K562 (cell line): Measurements from ENCODE around the gene DENND6B. TPM values are rescaled to one million over a fixed set of nuclear protein-coding genes. Genes with fewer than 3 reads are reported as not detected.

Experiments used
- ATAC-seq: fragments of 200-7000 bp; cut with Tn5 transposase; 3 replicates; pipeline ENCODE4 v1.9.1; 2020; ENCODE audit warnings: moderate library complexity
- BruUV-seq: library from RNA; stranded (reverse); fragments of 400-500 nt; replicated peaks from 2 replicates; lab custom pipeline; 2021; lab: Mats Ljungman, UMichigan
- CTCF ChIA-PET: fragments of 300-600 bp; formaldehyde crosslinking; extraction: SDS; loops from one replicate; lab custom pipeline; 2021; ENCODE audit warnings: low intra/inter-chr PET ratio; lab: Yijun Ruan, JAX
- POLR2A ChIA-PET: fragments of 300-600, 350-650 bp; sonication (Branson Sonifier 250); formaldehyde crosslinking; extraction: SDS; loops from one replicate; lab custom pipeline; 2021; ENCODE audit warnings: antibody characterized with exemption, inconsistent platforms; lab: Yijun Ruan, JAX
- DNase-seq, 4 experiments: peaks; one replicate each; pipeline versions ENCODE4 v3.0.0 to v3.0.0-alpha.2; 2011 to 2018; ENCODE audit warnings: low spot score in 3 of 4, mixed read lengths in 3 of 4; ENCODE audit errors: extremely low read depth in 1 of 4
- FAIRE-seq: peaks from 2 replicates; lab custom pipeline; 2011; peaks lifted over from hg19 to GRCh38; lab: Jason Lieb, UNC
- H2AFZ ChIP-seq: 2 replicates; pipeline ENCODE4 v1.6.0; 2011; ENCODE audit warnings: low read depth, low read length, control low read depth, inconsistent platforms
- H3K27ac ChIP-seq: fragments of 200-600 bp; 3 replicates; pipeline ENCODE4 v1.8.0; 2011; ENCODE audit warnings: low read depth, mild to moderate bottlenecking, control low read depth, inconsistent platforms, low read length, moderate library complexity, mixed read lengths; ENCODE audit errors: extremely low read depth
- H3K27me3 ChIP-seq, 2 experiments: fragments of 300-600 bp in 1 of 2; 2 replicates in 1 of 2; 3 replicates in 1 of 2; pipeline versions ENCODE4 v1.6.0 to v1.8.0; 2011; ENCODE audit warnings: inconsistent platforms in 2 of 2, low read length in 2 of 2, mild to moderate bottlenecking in 1 of 2, mixed read lengths in 1 of 2, moderate library complexity in 1 of 2; ENCODE audit not compliant: control insufficient read depth in 2 of 2, insufficient read depth in 2 of 2
- H3K36me3 ChIP-seq: fragments of 300-600 bp; 3 replicates; pipeline ENCODE4 v1.8.0; 2011; ENCODE audit warnings: mild to moderate bottlenecking, low read length, inconsistent platforms; ENCODE audit not compliant: control insufficient read depth, insufficient read depth
- H3K4me1 ChIP-seq, 2 experiments: fragments of 200-600 bp in 1 of 2; replicated peaks in 1 of 2; 2 replicates in 1 of 2; 3 replicates in 1 of 2; pipeline versions ENCODE4 v1.5.1 to v1.8.0; 2011; ENCODE audit warnings: inconsistent platforms in 2 of 2, low read length in 2 of 2, mild to moderate bottlenecking in 1 of 2, mixed read lengths in 1 of 2, moderate library complexity in 1 of 2; ENCODE audit not compliant: control insufficient read depth in 2 of 2, insufficient read depth in 2 of 2
- H3K4me2 ChIP-seq: 2 replicates; pipeline ENCODE4 v1.6.1; 2011; ENCODE audit warnings: low read length, control low read depth, inconsistent platforms, mixed read lengths; ENCODE audit not compliant: insufficient read depth
- H3K4me3 ChIP-seq: fragments of 200-600 bp; sonication (generic), shearing (Covaris generic); 2 replicates; pipeline ENCODE4 v1.5.1; 2016; ENCODE audit warnings: control low read depth, inconsistent platforms
- H3K79me2 ChIP-seq: fragments of 200-600 bp; 3 replicates; pipeline ENCODE4 v1.8.0; 2011; ENCODE audit warnings: low read length, inconsistent platforms; ENCODE audit not compliant: control insufficient read depth, insufficient read depth
- H3K9ac ChIP-seq, 2 experiments: 2 replicates each; pipeline versions ENCODE4 v1.6.0 to v1.6.1; 2011; ENCODE audit warnings: low read depth in 2 of 2, low read length in 2 of 2, control low read depth in 1 of 2, inconsistent platforms in 1 of 2, mild to moderate bottlenecking in 1 of 2, mixed read lengths in 1 of 2; ENCODE audit not compliant: insufficient read depth in 1 of 2
- H3K9me1 ChIP-seq: one replicate; pipeline ENCODE4 v1.6.0; 2011; ENCODE audit warnings: inconsistent platforms, mild to moderate bottlenecking, low read length, moderate library complexity; ENCODE audit not compliant: control insufficient read depth, insufficient read depth
- H3K9me3 ChIP-seq: replicated peaks from 2 replicates; pipeline ENCODE4 v1.5.1; 2011; ENCODE audit warnings: low read depth, low read length, inconsistent platforms; ENCODE audit not compliant: control insufficient read depth, insufficient read depth
- H4K20me1 ChIP-seq: replicated peaks from 2 replicates; pipeline ENCODE4 v1.6.1; 2011; ENCODE audit warnings: low read length, inconsistent platforms, mixed read lengths; ENCODE audit not compliant: control insufficient read depth, insufficient read depth
- BRF1 ChIP-seq: IDR thresholded peaks from 3 replicates; pipeline ENCODE4 v1.6.1; 2011; ENCODE audit warnings: borderline replicate concordance, mild to moderate bottlenecking; ENCODE audit not compliant: insufficient read length; ENCODE audit errors: extremely low read depth
- DACH1 ChIP-seq: fragments of 450-650 bp; IDR thresholded peaks from 2 replicates; pipeline ENCODE4 v1.6.1; 2018; ENCODE audit not compliant: partially characterized antibody
- E4F1 ChIP-seq: fragments of 250-450 bp; sonication (Bioruptor Pico); IDR thresholded peaks from 2 replicates; pipeline ENCODE4 v1.5.0; 2021; ENCODE audit warnings: mild to moderate bottlenecking, borderline replicate concordance
- HMGXB4 ChIP-seq: sonication (generic); formaldehyde crosslinking; IDR thresholded peaks from 2 replicates; pipeline ENCODE4 v1.8.1; 2023; ENCODE audit warnings: mild to moderate bottlenecking, missing genetic modification reagents
- ID3 ChIP-seq, 2 experiments: fragments of 250-450 bp in 1 of 2; fragments of 450-650 bp in 1 of 2; sonication (Bioruptor Pico) in 1 of 2; IDR thresholded peaks; 2 replicates each; pipeline versions ENCODE4 v1.6.1 to v1.8.0; 2016 to 2021; ENCODE audit warnings: mild to moderate bottlenecking in 2 of 2, moderate library complexity in 2 of 2, missing compliant biosample characterization in 1 of 2, missing genetic modification characterization in 1 of 2
- KDM5B ChIP-seq: fragments of 200-600 bp; sonication (generic); IDR thresholded peaks from 2 replicates; pipeline ENCODE4 v1.6.1; 2012; ENCODE audit warnings: low read depth, mild to moderate bottlenecking, moderate library complexity, low read length, control low read depth, inconsistent platforms; ENCODE audit not compliant: insufficient replicate concordance
- NCOA4 ChIP-seq: fragments of 450-650 bp; IDR thresholded peaks from 2 replicates; pipeline ENCODE4 v1.6.1; 2018; ENCODE audit warnings: mild to moderate bottlenecking; ENCODE audit not compliant: partially characterized antibody
- SIN3A ChIP-seq, 2 experiments: fragments of 150-350 bp in 1 of 2; IDR thresholded peaks; 2 replicates each; pipeline ENCODE4 v1.6.1; 2011 to 2016; ENCODE audit warnings: borderline replicate concordance in 2 of 2, low read depth in 2 of 2, low read length in 2 of 2, mild to moderate bottlenecking in 2 of 2, moderate library complexity in 2 of 2; ENCODE audit not compliant: control insufficient read depth in 1 of 2
- SIX5 ChIP-seq, 2 experiments: IDR thresholded peaks; 2 replicates each; pipeline ENCODE4 v1.6.1; 2011; ENCODE audit warnings: low read length in 2 of 2, borderline replicate concordance in 1 of 2, low read depth in 1 of 2, mild to moderate bottlenecking in 1 of 2, moderate library complexity in 1 of 2; ENCODE audit not compliant: insufficient read depth in 1 of 2
- U2AF1 ChIP-seq: fragments of 200-400 bp; formaldehyde crosslinking; optimal IDR thresholded peaks from 2 replicates; pipeline ENCODE3; 2017; ENCODE audit warnings: mild to moderate bottlenecking, low read depth, low read length, moderate library complexity
- ZBTB5 ChIP-seq: fragments of 450-650 bp; IDR thresholded peaks from 2 replicates; pipeline ENCODE4 v1.6.1; 2017; ENCODE audit warnings: antibody characterized with exemption
- WGBS: fragments of 100-300 bp; shearing (Covaris generic); methylation state at CpG from one replicate; pipeline ENCODE4 v1.1.6; 2016; ENCODE audit warnings: low coverage, mixed read lengths; ENCODE audit not compliant: insufficient coverage; ENCODE audit errors: missing lambda C conversion rate; 5-methylcytosine and 5-hydroxymethylcytosine counted together
- in situ Hi-C: fragments of 300-500 bp; cut with MboI; formaldehyde crosslinking; loops from 4 replicates; pipeline ENCODE4 v1.15.0; 2018; ENCODE audit warnings: inconsistent platforms, mixed read lengths
- intact Hi-C: fragments of 100-400 bp; cut with micrococcal nuclease; formaldehyde crosslinking; loops from 2 replicates; pipeline ENCODE4 v1.14.2; 2022
- polyA plus RNA-seq, 8 experiments: library from polyadenylated mRNA; depleted of rRNA in 4 of 8; stranded (reverse) in 5 of 8; unstranded in 3 of 8; fragments of >200 nt; fragmentation: Nextera tagmentation in 2 of 8; fragmentation: Illumina TruSeq in 1 of 8; extraction: Ambion mirVana in 2 of 8; extraction: Trizol in 1 of 8; gene quantifications; 2 replicates each; pipeline versions ENCODE4 v1.2.1 to v1.2.3, GENCODE V29; 2011 to 2014; ENCODE audit warnings: inconsistent platforms in 1 of 8, missing spikeins in 1 of 8
- total RNA-seq, 7 experiments: library from RNA; depleted of rRNA in 6 of 7; stranded (reverse); fragments of >200 nt in 6 of 7; fragmentation: Illumina TruSeq in 2 of 7; extraction: Trizol in 2 of 7; gene quantifications; 2 replicates each; pipeline versions ENCODE4 v1.2.1 to v1.2.3, GENCODE V29; 2011 to 2021; ENCODE audit warnings: low replicate concordance in 1 of 7

The DENND6B gene
- total and polyA plus RNA-seq, 9 of the 15 experiments (the other 6 are each of a cell fraction or from before 2014, with no cell fraction given) = 0.07 to 3.7 (median 1.5) TPM

GRCh38 chr22:50326225-50326955, 422 bp downstream of the DENND6B start:
- intact Hi-C loops = loop anchor here (5.0 kb wide), 1 partner anchor 54 kb away; the partner anchor contains the start of gene MAPK11
- no peaks in the 10 kb centered on the region for H3K27me3 ChIP-seq
- H3K79me2 ChIP-seq = peaks cover 18% of the 10 kb centered on the region
- ATAC-seq (no peak; the same call in 1 of the 3 replicates), DNase-seq (no peak), FAIRE-seq (no peak)
- no peaks in the 10 kb centered on the region for H3K36me3 ChIP-seq
- H3K9me1 ChIP-seq = no peaks in the 10 kb centered on the region
- no TSS peak for BruUV-seq
- H3K4me3 ChIP-seq = peak overlapping the region; percentile 60
- H4K20me1 ChIP-seq = no peaks in the 10 kb centered on the region
- H3K4me1 ChIP-seq = peaks cover 2 to 28% of the 10 kb centered on the region in 2 experiments; a peak in 4 of 5 replicates
- H3K4me2 ChIP-seq = peak overlapping the region; percentile 66
- POLR2A ChIA-PET = interaction anchor here (0.7 kb wide), 1 partner anchor 55 kb away, joined by 3 read pairs; no protein-coding TSS in a partner anchor
- CTCF ChIA-PET = interaction anchor here (0.8 to 1.0 kb wide), 2 partner anchors 16 to 50 kb away, joined by 3 to 4 read pairs; partner anchors contain the start of gene PPP6R2
- in situ Hi-C loops = loop anchor here (5.0 kb wide), 1 partner anchor 54 kb away; the partner anchor contains the start of gene MAPK11
- WGBS = 26% methylated on average over 22 of the region's 56 CpGs
- no peak overlapping the region; the same call in 1 of the 3 replicates for H3K27ac ChIP-seq
- peak overlapping the region; percentile 80 for H2AFZ ChIP-seq
- peak overlapping the region; percentile 46 to 98; a peak in 3 of 4 replicates for H3K9ac ChIP-seq
- no peaks in the 10 kb centered on the region for H3K9me3 ChIP-seq
- no peak for TF ChIP-seq E4F1
- TF ChIP-seq HMGXB4 (CRISPR knock-in tag) = no peak
- TF ChIP-seq DACH1 = no peak
- no peak for TF ChIP-seq NCOA4
- TF ChIP-seq BRF1 = no peak
- no peak for TF ChIP-seq ZBTB5
- 0 out of 4 replicates have a peak, but pooled peaks of 1 of the 2 experiments have one; percentile 4 for TF ChIP-seq SIN3A (IDR thresholded peaks at IDR 0.05; ENCODE audit: borderline replicate concordance in 2 of 2, control insufficient read depth in 1 of 2, low read depth in 2 of 2, low read length in 2 of 2)
- TF ChIP-seq SIX5 (IDR thresholded peaks at IDR 0.05; ENCODE audit: borderline replicate concordance in 1 of 2, insufficient read depth in 1 of 2, low read depth in 1 of 2, low read length in 2 of 2) = no peak
- no peak for TF ChIP-seq ID3 (CRISPR knock-in tag; IDR thresholded peaks at IDR 0.05)
- no peak for TF ChIP-seq ID3 (tag; IDR thresholded peaks at IDR 0.05)
- no peak for TF ChIP-seq U2AF1
- peak; percentile 10 for TF ChIP-seq KDM5B
